D721Med (cell line): ENCODE results near the gene NELFCD.

Experiments used
- DNase-seq: peaks from one replicate; pipeline ENCODE4 v3.0.0; 2011; ENCODE audit warnings: low spot score; ENCODE audit not compliant: insufficient read length
- FAIRE-seq: peaks from 2 replicates; lab custom pipeline; 2011; peaks lifted over from hg19 to GRCh38; lab: Jason Lieb, UNC
- CTCF ChIP-seq: IDR thresholded peaks from 2 replicates; pipeline ENCODE4 v1.5.1; 2012; ENCODE audit warnings: mild to moderate bottlenecking, control low read depth; ENCODE audit not compliant: insufficient read depth; ENCODE audit errors: missing control alignments

NELFCD gene

DNA sequence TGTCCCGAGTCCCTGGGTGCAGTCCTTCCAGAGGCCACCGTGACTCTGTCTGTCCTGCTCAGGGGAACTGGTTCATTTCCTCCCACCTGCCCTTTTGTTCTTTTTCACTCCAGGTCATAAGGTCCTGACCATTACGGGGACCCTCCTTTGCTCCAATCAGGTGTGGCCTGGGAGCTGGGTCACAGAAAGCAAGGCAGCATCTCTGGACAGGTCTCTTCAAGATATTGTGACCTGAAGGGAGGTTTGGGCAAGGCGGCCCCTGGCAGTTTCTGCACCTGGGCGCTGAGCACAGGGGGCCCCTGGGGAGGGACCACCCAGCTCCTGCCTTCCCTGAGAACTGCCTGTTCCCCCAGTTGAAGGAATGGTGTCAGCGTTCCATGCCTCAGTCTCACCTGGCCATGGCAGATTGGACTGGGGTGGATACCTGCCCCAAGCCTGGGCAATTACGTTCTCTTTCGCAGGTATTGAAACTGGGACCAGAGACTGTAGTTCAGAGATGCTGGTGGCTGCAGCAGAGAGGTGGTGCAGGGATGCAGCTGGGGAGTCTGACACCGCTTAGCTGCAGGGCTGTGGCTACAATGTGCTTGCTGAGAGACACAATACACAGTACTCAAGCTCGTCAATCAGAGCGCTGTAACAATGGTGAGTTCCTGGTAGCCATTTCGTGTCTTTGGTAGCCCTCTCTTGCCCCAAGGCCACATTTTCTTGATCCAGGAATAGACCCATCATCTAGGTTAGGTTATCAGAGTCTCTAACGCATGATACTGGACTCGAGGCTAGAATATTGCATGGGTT, 15.6 kb upstream of the NELFCD start:
- TF ChIP-seq CTCF, result no peak
- FAIRE-seq, result no peak

GRCh38 chr20:58967652-58968429, 13.2 kb upstream of the NELFCD start:
- no peak for DNase-seq
- no peak for TF ChIP-seq CTCF
- no peak for FAIRE-seq

More for the DNA sequence above, 15.6 kb upstream of the NELFCD start:
- DNase-seq, result no peak

GRCh38 chr20:58969439-58969838, 11.6 kb upstream of the NELFCD start:
- DNase-seq, result no peak
- TF ChIP-seq CTCF, result no peak
- no peak for FAIRE-seq

- no peak for FAIRE-seq
- no peak for DNase-seq
- no peak for TF ChIP-seq CTCF
Observed at GRCh38 chr20:58970146-58970545, 10.9 kb upstream of the NELFCD start.

DNA sequence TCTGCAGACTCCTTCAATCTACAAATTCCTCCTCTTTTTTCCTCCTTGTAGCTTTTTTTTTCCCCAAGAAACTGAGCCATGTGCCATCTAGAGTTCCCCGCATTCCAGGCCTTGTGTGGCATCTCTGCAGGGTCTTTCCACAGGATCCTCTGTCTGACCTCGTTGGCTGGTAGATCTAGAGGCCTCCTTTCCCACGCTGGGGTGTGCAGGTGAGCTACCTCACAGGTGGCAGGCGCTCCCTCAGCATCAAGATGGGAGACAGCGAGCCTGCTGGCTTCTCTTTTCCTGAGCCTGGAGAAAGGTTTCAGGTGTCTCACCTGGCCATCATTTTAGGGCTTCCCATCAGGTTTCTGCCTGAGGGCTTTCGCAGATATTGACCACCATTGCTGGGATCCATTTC, 9.6 kb upstream of the NELFCD start:
- TF ChIP-seq CTCF, result no peak
- DNase-seq (no peak), FAIRE-seq (no peak)

GRCh38 chr20:58973179-58973578, 7.9 kb upstream of the NELFCD start:
- TF ChIP-seq CTCF, result no peak
- FAIRE-seq (no peak), DNase-seq (no peak)
